ENCODE measurements around the gene CROCC2.

Gene CROCC2

DNA sequence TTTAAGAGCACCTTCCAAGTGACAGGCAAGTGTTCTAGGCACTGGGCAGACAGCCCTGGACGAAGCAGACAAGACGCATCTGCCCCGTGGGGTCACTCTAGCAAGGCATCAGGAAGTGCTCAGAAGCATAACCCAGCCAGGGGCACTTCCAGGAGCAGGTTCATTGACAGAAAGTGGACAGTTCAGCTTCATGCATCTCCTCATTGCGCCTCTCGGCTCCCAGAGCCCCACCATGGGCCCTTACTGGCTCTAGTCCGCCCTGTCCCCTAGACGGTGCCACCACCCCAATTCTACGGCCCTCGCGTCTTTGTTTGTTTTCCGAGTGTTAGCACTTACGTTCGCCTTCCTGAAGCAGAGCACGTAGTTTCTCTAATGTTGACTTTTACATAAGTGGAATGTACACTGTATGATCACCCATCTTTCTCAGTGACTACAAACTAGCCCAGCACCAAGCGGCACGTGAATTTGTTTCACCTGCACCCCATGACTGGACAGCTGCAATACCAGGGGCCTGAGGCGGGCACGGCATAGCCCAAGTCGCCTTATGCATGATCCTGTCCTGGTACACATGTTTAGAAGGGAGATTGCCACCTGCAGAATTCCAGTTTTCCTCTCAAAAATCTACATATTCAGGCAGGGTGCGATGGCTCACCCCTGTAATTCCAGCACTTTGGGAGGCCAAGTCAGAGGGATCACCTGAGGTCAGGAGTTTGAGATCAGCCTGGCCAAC, 125.5 kb downstream of the CROCC2 start:
- no peak for DNase-seq (ENCODE audit: low read depth in 1 of 2, low spot score in 1 of 2)

DNA sequence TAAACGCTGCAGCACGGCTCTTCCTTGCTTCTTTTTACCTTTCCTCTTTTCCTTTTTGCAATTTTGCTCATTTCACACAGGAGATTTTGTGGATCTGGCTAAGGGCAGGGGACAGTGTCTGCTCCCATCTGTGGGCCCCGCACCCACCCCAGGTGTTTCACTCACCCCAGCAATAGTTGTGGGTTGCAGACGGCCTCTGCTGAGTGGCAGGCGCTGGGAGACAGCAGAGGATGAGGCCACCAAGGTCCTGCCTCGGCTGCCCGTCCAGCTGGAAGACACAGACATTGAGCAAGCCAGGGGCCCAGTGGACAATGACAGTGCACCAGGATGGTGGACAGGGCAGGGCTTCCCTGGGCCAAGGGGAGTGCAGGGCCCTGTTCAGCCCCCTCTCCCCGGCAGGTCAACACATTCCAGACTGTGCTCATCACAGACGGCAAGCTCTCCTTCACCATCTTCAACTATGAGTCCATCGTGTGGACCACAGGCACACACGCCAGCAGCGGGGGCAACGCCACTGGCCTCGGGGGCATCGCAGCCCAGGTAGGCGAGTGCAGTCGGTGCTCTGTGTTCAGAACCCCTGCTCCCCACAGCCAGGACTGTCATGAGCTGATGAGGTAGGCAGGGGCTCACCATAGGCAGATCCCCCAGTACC, 127.3 kb downstream of the CROCC2 start:
- DNase-seq (ENCODE audit: low read depth in 1 of 2, low spot score in 1 of 2), result no peak

DNA sequence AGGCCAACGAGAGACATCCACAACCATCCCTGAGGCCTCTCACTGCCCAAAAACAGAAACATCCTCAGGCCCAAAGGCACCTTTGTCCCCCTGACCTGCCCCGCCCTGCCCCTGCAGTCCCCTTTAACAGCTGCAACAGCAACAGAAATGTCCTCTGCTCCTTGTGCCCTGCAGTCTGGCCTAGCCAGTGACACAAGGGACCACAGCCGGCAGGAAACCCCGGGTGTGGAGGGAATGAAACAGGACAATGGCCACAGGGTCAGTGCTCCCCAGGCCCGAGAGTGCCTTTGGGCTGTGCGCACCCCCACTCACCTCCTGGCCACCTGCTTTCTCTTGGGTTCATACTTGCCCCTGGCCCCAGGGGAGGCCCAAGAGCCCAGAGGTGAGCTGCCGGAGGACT, 127.9 kb downstream of the CROCC2 start:
- no peak for DNase-seq (ENCODE audit: low read depth in 1 of 2, low spot score in 1 of 2)

DNA sequence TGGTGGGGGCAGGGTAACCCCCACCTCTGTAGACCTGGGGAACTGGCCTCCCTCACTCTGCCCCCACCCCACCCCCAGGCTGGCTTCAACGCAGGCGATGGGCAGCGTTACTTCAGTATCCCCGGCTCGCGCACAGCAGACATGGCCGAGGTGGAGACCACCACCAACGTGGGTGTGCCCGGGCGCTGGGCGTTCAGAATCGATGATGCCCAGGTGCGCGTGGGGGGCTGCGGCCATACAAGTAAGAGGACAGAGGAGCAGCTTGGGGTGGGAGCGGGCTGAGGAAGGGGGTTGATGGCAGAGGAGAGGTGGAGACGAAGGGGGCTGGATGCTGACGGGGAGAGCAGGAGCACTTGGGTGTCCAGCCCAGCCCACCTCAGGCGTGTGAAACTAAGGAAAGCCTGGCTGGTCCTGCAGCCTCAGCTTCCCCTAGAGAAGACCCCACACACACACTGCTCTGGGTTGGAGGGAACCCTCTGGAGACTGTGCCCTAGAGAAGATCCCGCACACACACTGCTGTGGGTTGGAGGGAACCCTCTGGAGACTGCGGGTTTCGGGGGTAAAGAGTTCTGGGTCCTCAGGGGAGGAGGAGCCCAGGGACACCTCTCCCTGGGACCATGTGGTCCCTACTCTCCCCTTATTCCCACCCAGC, 128.5 kb downstream of the CROCC2 start:
- no peak for DNase-seq (ENCODE audit: low read depth in 1 of 2, low spot score in 1 of 2)

DNA sequence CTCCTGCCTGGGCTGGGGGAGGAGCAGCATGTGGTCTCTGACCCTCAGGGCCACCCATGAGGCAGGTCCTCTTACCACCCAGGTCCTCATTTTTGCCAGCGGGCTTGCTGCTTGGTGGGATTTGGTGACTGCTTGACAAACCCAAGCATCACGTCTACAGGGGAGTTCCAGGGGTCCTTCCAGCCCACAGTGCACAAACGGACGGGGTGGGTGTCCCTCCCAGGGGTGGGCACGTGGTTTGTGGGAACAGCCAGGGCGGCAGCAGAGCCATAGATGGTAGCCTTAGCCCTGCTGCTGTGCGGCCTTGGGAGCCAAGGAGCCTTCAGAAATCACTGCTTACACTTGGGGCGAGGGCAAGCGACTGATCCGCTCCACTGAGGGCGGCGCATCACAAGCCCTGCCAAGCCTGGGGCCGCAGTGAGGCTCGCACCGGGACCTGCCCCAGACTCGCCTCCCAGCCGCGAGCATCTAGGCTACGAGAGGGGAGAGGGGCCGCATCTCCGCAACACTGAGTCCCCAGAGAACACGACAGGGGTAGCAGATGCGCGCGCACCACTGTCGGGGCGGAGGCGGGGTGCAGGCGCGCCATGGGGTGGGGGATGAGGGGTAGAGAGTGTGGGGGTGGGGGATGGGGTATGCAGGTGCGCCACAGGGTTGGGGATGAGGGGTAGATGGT, 129.1 kb downstream of the CROCC2 start:
- no peak for DNase-seq (ENCODE audit: low read depth in 1 of 2, low spot score in 1 of 2)

DNA sequence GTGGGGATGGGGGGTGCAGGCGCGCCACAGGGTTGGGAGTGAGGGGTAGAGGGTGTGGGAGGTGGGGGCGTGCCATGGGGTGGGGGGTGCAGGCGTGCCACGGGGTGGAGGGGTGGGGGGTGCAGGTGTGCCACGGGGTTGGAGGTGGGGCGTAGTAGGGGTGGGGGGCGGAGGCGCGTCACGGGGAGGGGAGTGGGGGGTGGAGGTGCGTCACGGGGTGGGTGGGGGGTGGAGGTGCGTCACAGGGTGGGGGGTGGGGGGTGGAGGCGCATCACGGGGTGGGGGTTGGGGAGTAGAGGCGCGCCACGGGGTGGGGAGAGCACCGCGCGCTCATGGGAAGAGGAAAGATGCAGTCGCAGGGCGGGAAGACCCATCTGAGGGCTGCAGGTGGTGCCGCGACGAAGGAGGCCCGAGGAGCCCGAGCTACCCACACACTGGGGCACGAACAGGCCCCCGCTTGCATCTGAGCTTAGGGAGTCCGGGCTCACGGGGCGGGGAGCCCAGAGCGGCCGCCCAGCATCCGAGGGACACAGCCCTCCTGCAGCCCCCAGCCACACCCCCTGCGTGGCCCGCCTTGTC, 129.8 kb downstream of the CROCC2 start:
- DNase-seq (ENCODE audit: low read depth in 1 of 2, low spot score in 1 of 2), result no peak

DNA sequence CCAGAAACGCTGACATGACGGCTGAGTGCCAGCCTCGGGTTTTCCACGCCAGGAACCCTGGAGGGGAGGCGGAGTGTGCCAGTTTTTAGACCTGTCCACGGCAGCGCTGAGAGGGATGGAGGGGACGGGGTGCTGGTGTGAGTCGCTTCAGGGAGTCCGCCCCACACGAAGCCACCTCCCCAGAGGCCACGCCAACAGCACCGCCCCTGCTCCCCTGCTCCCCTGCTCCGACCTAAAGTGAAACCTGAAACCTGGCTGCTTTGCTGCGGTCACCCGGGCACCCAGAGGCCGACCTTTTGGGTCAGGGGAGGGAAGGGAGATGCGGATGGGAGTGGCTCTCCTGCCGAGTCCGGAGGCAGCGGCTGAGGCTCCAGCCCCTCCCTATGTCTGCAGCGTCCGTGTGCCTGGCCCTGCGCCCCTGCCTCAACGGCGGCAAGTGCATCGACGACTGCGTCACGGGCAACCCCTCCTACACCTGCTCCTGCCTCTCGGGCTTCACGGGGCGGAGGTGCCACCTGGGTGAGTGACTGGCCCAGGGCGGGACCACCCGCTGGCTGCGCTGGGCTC, 130.3 kb downstream of the CROCC2 start:
- DNase-seq (ENCODE audit: low read depth in 1 of 2, low spot score in 1 of 2), result no peak

DNA sequence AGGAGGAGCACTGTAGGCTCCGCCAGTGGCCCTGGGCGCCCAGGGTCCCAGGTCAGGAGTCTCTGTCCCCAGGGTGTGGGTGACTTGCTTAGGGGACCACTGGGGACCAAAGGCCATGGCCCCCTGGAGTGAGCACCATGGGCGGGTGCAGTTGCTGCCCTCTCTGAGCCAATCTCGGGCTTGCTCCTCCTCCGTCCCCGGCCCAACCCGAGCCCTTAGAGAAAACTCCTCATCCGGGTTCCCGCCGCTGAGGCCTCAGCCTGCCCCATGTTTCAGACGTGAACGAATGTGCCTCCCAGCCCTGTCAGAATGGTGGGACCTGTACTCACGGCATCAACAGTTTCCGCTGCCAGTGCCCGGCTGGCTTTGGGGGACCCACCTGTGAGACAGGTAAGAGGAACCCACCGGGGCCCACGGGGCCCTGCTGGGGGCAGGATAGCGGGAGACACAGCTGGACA, 130.9 kb downstream of the CROCC2 start:
- no peak for DNase-seq (ENCODE audit: low read depth in 1 of 2, low spot score in 1 of 2)

DNA sequence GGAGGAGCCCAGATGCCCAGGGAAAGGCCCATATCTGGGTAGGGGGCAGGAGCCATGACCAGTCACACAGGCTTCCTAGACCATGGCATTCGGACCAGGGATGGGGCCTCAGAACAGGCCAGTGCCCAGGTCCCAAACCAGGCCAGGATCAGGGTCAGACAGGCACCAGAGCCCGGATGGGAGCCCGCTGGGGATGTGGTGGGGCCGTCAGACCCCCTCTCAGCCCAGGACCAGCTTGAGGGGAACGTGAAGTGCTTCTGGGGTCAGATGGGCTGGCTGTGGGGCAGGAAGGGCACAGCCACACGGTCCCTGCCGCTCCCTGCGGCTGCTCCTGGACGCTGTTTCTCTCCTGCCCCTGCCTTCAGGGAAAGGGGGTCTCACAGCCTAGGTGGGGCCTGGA, 131.4 kb downstream of the CROCC2 start:
- no peak for DNase-seq (ENCODE audit: low read depth in 1 of 2, low spot score in 1 of 2)

DNA sequence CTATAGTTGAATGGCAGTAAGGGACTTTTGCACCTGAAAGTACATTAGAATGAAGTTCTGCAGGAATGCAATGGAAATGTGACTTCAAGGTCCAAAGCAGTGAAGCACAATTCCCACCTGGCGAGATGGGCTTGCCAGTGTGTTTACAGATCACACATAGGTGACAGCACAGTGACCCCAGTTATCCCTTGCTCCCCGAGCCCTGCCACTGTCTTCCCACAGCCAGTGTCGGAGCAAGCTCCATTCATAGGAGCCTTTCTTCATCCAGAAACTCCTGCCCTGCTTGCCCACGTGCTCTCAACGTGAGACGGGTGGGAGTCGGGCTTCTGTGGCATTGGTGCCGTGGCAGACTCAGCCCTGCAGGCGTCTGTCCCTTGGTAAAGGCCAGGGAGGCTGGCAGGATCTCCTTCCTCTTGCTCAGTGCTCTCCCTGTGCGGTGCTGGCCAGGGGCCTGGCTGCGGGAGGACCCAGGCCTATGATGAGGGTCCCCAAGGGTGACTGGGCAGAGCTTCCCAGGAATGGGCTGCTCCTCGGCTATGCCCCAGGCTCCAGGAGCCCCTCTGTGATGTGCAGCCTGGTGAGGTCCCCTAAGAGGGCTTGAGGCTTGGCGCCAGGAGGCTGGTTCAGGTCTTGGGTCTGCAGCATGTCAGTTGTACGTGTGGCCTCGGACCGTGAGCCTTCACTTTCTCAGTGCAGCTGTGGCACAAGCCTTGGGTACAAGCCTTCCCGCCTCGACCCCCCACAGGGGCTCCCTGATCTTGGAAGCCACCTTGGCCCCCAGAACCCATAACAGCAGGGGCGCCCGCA, 132.4 kb downstream of the CROCC2 start:
- DNase-seq (ENCODE audit: low read depth in 1 of 2, low spot score in 1 of 2), result no peak

DNA sequence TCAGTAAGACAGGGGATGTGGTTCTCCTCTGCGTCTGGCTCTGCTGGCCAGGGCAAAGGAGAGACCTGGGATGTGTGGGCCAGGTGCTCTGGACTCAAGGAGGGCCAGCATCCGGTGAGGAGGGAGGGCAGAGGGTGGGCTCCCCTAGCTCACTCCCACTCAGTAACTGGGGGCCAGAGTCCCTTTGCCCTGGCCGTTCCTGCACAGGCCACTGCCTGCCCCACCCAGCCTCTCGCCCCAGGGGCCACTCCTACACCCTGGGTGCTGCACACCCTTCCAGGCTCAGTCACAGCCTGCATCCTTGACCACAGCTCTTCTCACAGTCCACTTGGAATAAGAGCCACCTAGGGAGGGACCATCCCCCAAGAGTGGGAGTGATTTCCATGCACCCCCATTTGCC, 133.3 kb downstream of the CROCC2 start:
- DNase-seq (ENCODE audit: low read depth in 1 of 2, low spot score in 1 of 2), result no peak

DNA sequence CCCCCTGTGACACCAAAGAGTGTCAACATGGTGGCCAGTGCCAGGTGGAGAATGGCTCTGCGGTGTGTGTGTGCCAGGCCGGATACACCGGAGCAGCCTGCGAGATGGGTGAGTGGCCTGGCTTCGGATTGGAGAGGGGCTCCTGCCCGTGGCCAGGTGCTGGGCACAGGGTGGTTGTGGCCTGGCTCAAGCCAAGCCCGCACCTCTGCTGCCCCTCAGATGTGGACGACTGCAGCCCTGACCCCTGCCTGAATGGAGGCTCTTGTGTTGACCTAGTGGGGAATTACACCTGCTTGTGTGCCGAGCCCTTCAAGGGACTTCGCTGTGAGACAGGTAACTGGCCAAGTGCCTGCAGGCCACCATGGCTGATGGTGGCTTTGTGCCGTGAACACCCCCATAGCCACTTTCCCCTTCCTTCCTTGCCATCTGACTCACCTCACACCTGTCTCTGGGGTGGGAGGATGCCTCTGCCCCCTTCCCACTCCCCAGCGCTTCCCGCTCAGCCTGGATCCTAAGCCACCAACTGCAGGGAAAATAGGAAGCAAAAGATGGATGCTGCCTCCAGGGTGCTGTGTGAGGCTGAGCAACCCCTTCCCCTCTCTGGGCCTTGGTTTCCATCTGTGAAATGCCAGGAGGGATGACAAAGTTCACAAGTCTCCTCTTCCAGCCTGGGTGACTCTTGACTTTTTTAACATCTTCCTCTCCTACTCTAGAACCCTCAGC, 134.1 kb downstream of the CROCC2 start:
- DNase-seq (ENCODE audit: low read depth in 1 of 2, low spot score in 1 of 2), result no peak

DNA sequence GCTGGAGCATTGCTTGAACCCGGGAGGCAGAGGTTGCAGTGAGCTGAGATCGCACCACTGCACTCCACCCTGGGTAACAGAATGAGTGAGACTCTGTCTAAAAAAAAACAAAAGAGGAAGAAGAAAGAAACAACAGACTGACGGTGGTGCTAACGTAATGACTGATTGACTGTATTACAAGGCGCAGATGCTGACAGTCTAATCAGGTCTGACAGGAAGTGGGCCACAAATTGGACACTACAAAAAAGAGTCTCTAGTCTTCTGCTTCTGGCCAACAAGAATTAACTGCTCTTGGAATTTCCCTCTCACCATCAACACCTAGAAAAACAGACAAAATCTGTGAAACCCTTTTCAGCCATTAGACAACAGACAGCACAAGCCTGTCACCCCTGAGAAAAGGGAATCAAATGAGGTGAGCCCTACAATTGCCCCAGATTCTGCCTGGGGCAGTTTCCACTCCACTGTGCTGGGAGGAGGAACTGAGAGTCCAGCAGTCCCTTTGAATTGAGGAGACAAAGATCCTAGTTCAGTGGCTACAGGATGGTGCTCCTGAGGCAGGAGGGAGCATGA, 135.5 kb downstream of the CROCC2 start:
- DNase-seq (ENCODE audit: low read depth in 1 of 2, low spot score in 1 of 2), result no peak
